ENCODE data around the gene TSC22D1.

- TF ChIP-seq CTCF (IDR thresholded peaks at IDR 0.05) = no peak
- TF ChIP-seq POLR2AphosphoS5 (IDR thresholded peaks at IDR 0.05) = no peak
- TF ChIP-seq POLR2A (IDR thresholded peaks at IDR 0.05) = no peak
Observed at GRCh38 chr13:44498969-44499368, 77.2 kb downstream of the TSC22D1 start.
